Measurements from ENCODE around the gene CSNK2A1.

DNA sequence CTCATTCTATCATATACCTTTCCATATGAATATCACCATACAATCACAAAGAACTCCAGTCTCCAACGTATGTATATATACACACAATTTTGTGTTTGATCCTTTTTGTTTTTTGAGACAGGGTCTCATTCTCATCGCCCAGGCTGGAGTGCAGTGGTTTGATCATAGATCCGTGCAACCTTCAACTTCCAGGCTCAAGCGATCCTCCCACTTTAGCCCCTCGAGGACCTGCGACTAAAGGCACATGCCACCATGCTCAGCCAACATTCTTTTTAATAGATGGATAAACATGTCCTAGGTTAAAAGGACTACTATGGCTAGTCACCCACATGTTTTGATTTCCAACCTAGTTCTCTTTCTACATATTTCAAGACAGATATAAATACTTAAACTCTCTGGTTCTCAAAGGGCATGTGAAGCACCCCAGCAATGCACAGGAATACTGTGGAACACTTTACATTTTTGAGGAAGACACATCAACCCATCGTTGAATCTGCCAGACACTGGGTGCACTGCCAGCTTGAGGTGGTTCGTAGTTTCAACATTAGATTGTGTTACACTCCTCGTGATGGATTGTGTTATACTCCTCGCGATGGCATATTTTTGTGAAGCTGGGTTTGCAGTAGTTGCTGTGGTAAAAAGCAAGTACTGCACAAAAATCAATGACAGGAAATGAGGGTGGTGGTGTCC lies 40.4 kb downstream of the CSNK2A1 start:
- TF ChIP-seq, protein P1, sequence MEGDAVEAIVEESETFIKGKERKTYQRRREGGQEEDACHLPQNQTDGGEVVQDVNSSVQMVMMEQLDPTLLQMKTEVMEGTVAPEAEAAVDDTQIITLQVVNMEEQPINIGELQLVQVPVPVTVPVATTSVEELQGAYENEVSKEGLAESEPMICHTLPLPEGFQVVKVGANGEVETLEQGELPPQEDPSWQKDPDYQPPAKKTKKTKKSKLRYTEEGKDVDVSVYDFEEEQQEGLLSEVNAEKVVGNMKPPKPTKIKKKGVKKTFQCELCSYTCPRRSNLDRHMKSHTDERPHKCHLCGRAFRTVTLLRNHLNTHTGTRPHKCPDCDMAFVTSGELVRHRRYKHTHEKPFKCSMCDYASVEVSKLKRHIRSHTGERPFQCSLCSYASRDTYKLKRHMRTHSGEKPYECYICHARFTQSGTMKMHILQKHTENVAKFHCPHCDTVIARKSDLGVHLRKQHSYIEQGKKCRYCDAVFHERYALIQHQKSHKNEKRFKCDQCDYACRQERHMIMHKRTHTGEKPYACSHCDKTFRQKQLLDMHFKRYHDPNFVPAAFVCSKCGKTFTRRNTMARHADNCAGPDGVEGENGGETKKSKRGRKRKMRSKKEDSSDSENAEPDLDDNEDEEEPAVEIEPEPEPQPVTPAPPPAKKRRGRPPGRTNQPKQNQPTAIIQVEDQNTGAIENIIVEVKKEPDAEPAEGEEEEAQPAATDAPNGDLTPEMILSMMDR (IDR thresholded peaks at IDR 0.05; ENCODE audit: low read depth, low read length) = no peak
- TF ChIP-seq EZH2phosphoT487 (IDR thresholded peaks at IDR 0.05; ENCODE audit: low read depth) = no peak
